Neutrophil (primary cell): Measurements from ENCODE around the gene CTTN.
A peak's percentile ranks its signal among the peaks of the same experiment; 100 is the strongest.

Experiments used
- H3K27ac ChIP-seq: fragments of 200-600 bp; sonication (generic); 2 replicates; pipeline ENCODE4 v1.5.1; 2016; ENCODE audit warnings: mild to moderate bottlenecking, moderate library complexity
- H3K27me3 ChIP-seq: fragments of 200-600 bp; sonication (generic); 2 replicates; pipeline ENCODE4 v1.6.0; 2016; ENCODE audit warnings: mild to moderate bottlenecking
- H3K36me3 ChIP-seq: fragments of 200-600 bp; sonication (generic); 2 replicates; pipeline ENCODE4 v1.5.1; 2017
- H3K4me1 ChIP-seq, 2 experiments: fragments of 200-600 bp in 1 of 2; sonication (generic) in 1 of 2; 1 replicate in 1 of 2; 2 replicates in 1 of 2; pipeline versions ENCODE4 v1.5.1 to v1.6.1; 2013 to 2016; ENCODE audit warnings: low read depth in 1 of 2, low read length in 1 of 2, mild to moderate bottlenecking in 1 of 2, moderate library complexity in 1 of 2; ENCODE audit not compliant: control insufficient read depth in 1 of 2, insufficient read depth in 1 of 2
- H3K4me3 ChIP-seq, 2 experiments: fragments of 200-600 bp in 1 of 2; sonication (generic) in 1 of 2; 1 replicate in 1 of 2; 2 replicates in 1 of 2; pipeline ENCODE4 v1.5.1; 2013 to 2016; ENCODE audit warnings: low read depth in 1 of 2, low read length in 1 of 2, mild to moderate bottlenecking in 1 of 2, moderate library complexity in 1 of 2
- H3K9me3 ChIP-seq: fragments of 200-600 bp; sonication (generic); 2 replicates; pipeline ENCODE4 v1.5.1; 2016
- CTCF ChIP-seq: fragments of 200-600 bp; sonication (generic); IDR thresholded peaks from 2 replicates; pipeline ENCODE4 v1.5.1; 2016; ENCODE audit warnings: antibody characterized with exemption

CTTN gene

GRCh38 chr11:70353329-70353728 lies 45.0 kb upstream of the CTTN start:
- H3K4me3 ChIP-seq = no peak overlapping the region
- no peaks in the 10 kb centered on the region for H3K4me1 ChIP-seq
- peaks cover 96% of the 10 kb centered on the region for H3K36me3 ChIP-seq
- no peak overlapping the region for H3K27ac ChIP-seq
- H3K27me3 ChIP-seq = no peaks in the 10 kb centered on the region
- no peak for TF ChIP-seq CTCF
- H3K9me3 ChIP-seq = no peaks in the 10 kb centered on the region

- H3K9me3 ChIP-seq = no peaks in the 10 kb centered on the region
- no peaks in the 10 kb centered on the region for H3K27me3 ChIP-seq
- no peak overlapping the region for H3K4me3 ChIP-seq
- H3K4me1 ChIP-seq = no peaks in the 10 kb centered on the region
- peaks cover 96% of the 10 kb centered on the region for H3K36me3 ChIP-seq
- TF ChIP-seq CTCF = no peak
- H3K27ac ChIP-seq = no peak overlapping the region
These were observed 44.3 kb upstream of the CTTN start for GRCh38 chr11:70353900-70354568.

DNA sequence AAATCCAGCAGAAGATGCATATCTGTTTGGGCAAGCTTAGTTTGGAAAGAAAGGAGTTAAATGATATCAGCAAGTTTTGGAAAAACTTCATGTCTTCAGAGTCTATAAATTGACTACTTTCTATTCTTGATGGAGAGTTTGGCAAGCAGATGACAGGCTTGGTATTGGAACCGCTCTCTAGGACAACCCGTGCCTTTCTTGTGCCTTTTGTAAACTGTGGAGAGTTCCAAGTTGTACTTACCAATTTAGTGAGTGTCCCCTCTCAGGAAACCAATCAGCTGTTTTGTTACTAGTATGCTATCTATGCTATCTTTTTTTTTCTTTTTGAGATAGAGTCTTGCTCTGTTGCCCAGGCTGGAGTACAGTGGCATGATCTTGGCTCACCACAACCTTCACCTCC lies 43.7 kb upstream of the CTTN start:
- Histone ChIP-seq H3K4me1 (no peaks in the 10 kb centered on the region), H3K9me3 (no peaks in the 10 kb centered on the region), H3K4me3 (no peak overlapping the region), H3K27ac (no peak overlapping the region), H3K27me3 (no peaks in the 10 kb centered on the region), H3K36me3 (peaks cover 96% of the 10 kb centered on the region)
- no peak for TF ChIP-seq CTCF

GRCh38 chr11:70358753-70359152 lies 39.6 kb upstream of the CTTN start:
- peak overlapping the region; percentile 9 for H3K27ac ChIP-seq
- H3K27me3 ChIP-seq = no peaks in the 10 kb centered on the region
- no peak for TF ChIP-seq CTCF
- no peak overlapping the region for H3K4me3 ChIP-seq
- H3K36me3 ChIP-seq = peaks cover 95% of the 10 kb centered on the region
- H3K9me3 ChIP-seq = no peaks in the 10 kb centered on the region
- no peaks in the 10 kb centered on the region for H3K4me1 ChIP-seq

DNA sequence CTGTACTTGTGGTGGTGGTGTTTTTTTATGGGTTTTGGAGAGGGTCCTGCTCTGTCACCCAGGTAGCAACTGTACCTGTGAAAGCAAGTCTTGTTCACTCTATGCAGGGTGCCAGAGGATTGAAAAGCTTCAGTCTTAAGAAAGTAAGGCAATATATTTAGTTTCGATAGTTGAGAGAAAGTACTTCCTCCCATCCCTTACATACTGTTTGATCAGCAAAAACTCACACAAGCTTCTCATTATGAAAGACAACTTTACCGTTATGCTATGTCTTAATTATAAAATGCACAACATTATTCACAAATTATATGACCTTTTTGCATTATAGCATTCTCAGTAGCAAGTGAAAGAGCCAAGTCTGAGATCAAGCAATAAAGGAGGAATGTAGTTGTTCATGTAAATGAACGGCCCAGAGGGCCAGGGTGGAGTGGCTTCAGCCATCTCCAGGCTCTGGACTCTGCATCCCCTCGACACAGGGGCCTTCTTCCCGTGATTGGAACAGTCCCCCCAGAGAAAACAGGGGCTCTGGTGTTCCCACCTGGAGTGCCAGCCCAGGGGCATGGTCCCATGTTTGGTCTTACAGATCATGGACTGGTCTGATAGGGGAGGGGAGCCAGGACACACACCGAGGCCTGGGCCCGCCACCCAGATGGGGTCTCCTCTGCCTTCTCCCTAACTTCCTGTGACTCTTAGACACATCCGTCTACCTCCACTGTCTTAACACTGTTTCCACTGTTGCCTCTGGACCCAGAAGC lies 38.7 kb upstream of the CTTN start:
- peaks cover 95% of the 10 kb centered on the region for H3K36me3 ChIP-seq
- H3K4me3 ChIP-seq = no peak overlapping the region
- H3K27me3 ChIP-seq = no peaks in the 10 kb centered on the region
- no peaks in the 10 kb centered on the region for H3K9me3 ChIP-seq
- no peak overlapping the region for H3K27ac ChIP-seq
- no peaks in the 10 kb centered on the region for H3K4me1 ChIP-seq
- TF ChIP-seq CTCF = no peak
